C4-2B (cell line): ENCODE measurements around the gene HOOK2.

ENCODE experiments used
- ZFX ChIP-seq: fragments of 450-650 bp; IDR thresholded peaks from 2 replicates; pipeline ENCODE4 v1.6.1; 2017
- TF ChIP-seq, protein P1 (sequence below): fragments of 450-650 bp; conservative IDR thresholded peaks from 2 replicates; pipeline ENCODE4 v1.5.1; 2017; ENCODE audit warnings: mild to moderate bottlenecking

DNA sequence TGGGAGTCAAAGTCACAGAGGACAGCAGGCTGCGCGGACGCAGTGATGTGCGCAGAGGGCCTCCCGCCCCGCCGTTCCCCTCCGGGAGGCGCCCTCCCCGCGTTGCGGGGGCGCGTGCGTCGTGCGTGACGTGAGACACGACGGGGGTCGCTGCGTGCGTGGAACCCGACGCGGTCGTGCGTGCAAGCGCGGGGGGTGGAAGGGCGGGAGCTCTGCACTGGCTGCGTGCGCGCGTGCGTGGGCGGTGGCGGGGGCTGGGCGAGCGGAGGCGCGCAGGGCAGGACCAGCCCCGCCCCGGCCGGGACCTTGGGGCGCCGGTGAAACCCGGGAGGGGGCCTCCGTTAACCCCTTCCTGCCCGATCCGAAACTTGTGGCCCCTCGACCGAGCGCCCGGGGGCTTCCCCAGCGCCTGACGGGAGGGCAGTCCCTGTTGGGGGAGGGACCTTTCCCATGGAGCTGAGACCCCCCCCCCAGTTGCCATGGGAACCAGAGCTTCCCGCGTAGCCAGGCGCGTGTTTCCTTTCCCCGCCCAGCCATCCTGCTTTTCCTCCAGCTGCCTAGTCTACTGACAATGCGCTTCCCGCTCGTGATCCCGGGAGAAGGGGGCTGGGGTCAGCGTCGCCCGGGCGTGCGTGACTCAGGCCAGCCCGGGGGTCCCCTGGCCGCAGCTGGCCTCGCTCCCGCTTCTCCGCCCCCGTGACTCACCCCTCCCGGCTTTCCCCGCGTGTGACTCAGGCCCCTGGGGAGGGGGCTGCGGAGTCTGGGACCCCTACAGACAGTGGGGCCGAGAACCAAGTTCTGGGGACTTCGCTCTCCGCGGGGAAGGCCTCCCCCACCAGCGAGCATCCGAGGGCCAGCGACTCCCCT lies 7.3 kb upstream of the HOOK2 start:
- TF ChIP-seq, protein P1, sequence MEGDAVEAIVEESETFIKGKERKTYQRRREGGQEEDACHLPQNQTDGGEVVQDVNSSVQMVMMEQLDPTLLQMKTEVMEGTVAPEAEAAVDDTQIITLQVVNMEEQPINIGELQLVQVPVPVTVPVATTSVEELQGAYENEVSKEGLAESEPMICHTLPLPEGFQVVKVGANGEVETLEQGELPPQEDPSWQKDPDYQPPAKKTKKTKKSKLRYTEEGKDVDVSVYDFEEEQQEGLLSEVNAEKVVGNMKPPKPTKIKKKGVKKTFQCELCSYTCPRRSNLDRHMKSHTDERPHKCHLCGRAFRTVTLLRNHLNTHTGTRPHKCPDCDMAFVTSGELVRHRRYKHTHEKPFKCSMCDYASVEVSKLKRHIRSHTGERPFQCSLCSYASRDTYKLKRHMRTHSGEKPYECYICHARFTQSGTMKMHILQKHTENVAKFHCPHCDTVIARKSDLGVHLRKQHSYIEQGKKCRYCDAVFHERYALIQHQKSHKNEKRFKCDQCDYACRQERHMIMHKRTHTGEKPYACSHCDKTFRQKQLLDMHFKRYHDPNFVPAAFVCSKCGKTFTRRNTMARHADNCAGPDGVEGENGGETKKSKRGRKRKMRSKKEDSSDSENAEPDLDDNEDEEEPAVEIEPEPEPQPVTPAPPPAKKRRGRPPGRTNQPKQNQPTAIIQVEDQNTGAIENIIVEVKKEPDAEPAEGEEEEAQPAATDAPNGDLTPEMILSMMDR, result no peak
- no peak for TF ChIP-seq ZFX
